Stimulated activated effector memory CD8-positive, alpha-beta T cell treated with anti-CD3 and anti-CD28 coated beads, Interleukin-12 subunit alpha, Interleukin-12 subunit beta, amount 100 ng/mL, for 72 hours (primary cell): ENCODE results near the gene DMAP1.

Source experiments
- ATAC-seq: fragments of 150-1000 bp; cut with Tn5 transposase; 2 replicates; pipeline ENCODE4 v1.10.0; 2021
- DNase-seq, 2 donors: peaks; one replicate each; pipeline ENCODE4 v3.0.0; 2021 to 2022; ENCODE audit warnings: low spot score in 2 of 2
- H3K27ac Mint-ChIP-seq: one replicate; pipeline ENCODE4 v1.8.0; 2022; ENCODE audit warnings: mild to moderate bottlenecking, mixed read lengths
- H3K36me3 Mint-ChIP-seq: one replicate; pipeline ENCODE4 v1.8.0; 2022; ENCODE audit warnings: mild to moderate bottlenecking, mixed read lengths
- H3K4me1 Mint-ChIP-seq: one replicate; pipeline ENCODE4 v1.8.0; 2022; ENCODE audit warnings: mixed read lengths
- H3K4me3 Mint-ChIP-seq: one replicate; pipeline ENCODE4 v1.8.0; 2022; ENCODE audit warnings: mild to moderate bottlenecking, mixed read lengths
- H3K9me3 Mint-ChIP-seq: one replicate; pipeline ENCODE4 v1.8.0; 2022; ENCODE audit warnings: mixed read lengths

The DMAP1 gene

GRCh38 chr1:44221769-44222168 is 8.5 kb downstream of the DMAP1 start:
- Mint-ChIP-seq H3K4me3 (no peak overlapping the region), H3K36me3 (peaks cover 34% of the 10 kb centered on the region), H3K4me1 (peaks cover 22% of the 10 kb centered on the region), H3K9me3 (no peaks in the 10 kb centered on the region), H3K27ac (peak overlapping the region; percentile 18)
- ATAC-seq (no peak), DNase-seq (no peak)

GRCh38 chr1:44222397-44223186 is 9.3 kb downstream of the DMAP1 start:
- DNase-seq: no peak
- H3K9me3 Mint-ChIP-seq: no peaks in the 10 kb centered on the region
- no peak overlapping the region for H3K4me3 Mint-ChIP-seq
- no peak for ATAC-seq
- H3K36me3 Mint-ChIP-seq: peaks cover 27% of the 10 kb centered on the region
- H3K4me1 Mint-ChIP-seq: peaks cover 16% of the 10 kb centered on the region
- H3K27ac Mint-ChIP-seq: peak overlapping the region; percentile 18

DNA sequence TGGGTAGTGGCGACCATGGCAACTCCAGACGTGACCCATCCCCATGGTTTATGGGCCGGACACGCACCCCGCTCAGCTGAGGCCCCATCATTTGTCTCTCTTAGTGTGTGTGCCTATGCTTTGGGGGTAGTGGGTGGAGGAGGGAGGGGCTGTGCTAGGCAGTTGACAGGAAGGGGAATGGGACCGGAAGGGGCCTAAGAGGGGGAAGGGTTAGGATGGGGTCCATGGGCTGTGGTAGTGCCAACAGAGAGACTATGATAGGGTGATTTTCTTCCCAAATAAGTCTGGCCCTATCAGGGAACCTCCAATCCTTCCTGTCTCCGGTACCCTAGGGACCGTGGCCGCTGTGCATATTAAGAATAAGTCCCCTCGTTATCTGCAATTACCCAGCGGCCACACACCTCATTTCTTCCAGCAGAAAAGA is 9.9 kb downstream of the DMAP1 start:
- H3K9me3 Mint-ChIP-seq: no peaks in the 10 kb centered on the region
- H3K36me3 Mint-ChIP-seq: peaks cover 22% of the 10 kb centered on the region
- H3K27ac Mint-ChIP-seq: peak overlapping the region; percentile 18
- DNase-seq: no peak
- ATAC-seq: no peak
- H3K4me3 Mint-ChIP-seq: no peak overlapping the region
- peaks cover 13% of the 10 kb centered on the region for H3K4me1 Mint-ChIP-seq

GRCh38 chr1:44225761-44226160 is 12.5 kb downstream of the DMAP1 start:
- no peak for ATAC-seq
- H3K27ac Mint-ChIP-seq: no peak overlapping the region
- H3K9me3 Mint-ChIP-seq: no peaks in the 10 kb centered on the region
- DNase-seq: no peak
- H3K36me3 Mint-ChIP-seq: peaks cover 4% of the 10 kb centered on the region
- no peak overlapping the region for H3K4me3 Mint-ChIP-seq
- peaks cover 8% of the 10 kb centered on the region for H3K4me1 Mint-ChIP-seq

GRCh38 chr1:44227211-44227610 is 13.9 kb downstream of the DMAP1 start:
- H3K27ac Mint-ChIP-seq: peak overlapping the region; percentile 6
- H3K9me3 Mint-ChIP-seq: no peaks in the 10 kb centered on the region
- ATAC-seq (no peak), DNase-seq (no peak)
- H3K36me3 Mint-ChIP-seq: no peaks in the 10 kb centered on the region
- H3K4me3 Mint-ChIP-seq: no peak overlapping the region
- peaks cover 8% of the 10 kb centered on the region for H3K4me1 Mint-ChIP-seq

DNA sequence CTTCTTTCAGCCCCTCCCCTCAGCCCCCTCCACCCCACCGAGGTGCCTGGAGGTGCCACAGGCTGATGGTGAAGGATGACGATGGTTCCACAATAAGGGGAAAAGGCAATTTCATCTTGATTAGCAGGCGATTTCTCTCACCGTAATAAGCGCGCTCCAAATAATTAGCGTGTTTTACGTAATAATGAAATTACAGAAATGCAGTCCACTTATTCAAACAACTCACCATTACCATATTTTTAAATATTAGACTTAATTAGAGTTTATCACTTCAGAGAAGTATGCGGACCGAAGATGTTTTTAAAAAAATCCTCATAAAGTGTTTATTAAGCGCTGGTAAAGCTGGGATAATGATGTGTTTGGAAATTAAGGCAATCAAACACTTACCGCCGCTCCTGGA is 14.9 kb downstream of the DMAP1 start:
- Mint-ChIP-seq H3K36me3 (no peaks in the 10 kb centered on the region), H3K4me3 (no peak overlapping the region), H3K9me3 (no peaks in the 10 kb centered on the region), H3K4me1 (peaks cover 8% of the 10 kb centered on the region), H3K27ac (no peak overlapping the region)
- ATAC-seq (no peak), DNase-seq (no peak)

DNA sequence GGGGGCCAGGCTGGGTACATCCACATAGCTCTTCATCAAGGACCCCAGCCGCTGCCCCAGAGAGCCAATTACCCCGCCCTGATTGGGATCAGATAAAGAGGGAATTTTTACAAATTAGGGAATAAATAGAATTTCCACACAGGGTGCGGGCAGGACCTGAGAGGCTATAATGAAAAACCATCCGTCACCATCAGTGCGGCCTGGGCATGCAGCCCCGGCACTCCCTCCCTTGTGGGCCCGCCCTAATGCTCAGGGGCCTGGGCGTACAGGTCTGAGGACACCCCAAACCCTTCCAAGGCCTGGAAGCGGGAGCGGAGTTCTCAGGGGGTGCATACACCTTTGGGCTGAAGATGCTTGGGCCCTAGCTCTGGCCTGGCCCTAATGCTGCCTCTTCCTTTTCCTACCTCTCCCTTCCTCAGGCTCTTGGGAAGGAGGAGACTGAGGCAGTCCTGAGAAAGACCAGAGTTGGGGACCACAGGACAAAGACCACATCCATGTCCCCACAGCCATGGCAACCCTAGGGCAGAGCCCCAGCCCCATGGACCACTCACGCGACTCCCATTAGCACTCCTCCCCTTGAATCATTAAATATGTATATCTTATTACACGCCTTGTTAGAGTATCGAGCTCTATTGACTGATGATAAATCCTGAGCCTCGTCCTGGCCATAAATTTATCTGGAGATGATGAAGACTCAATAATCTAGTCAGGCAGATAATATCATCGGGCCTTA is 16.3 kb downstream of the DMAP1 start:
- Mint-ChIP-seq H3K36me3 (no peaks in the 10 kb centered on the region), H3K9me3 (no peaks in the 10 kb centered on the region), H3K4me1 (no peaks in the 10 kb centered on the region), H3K27ac (no peak overlapping the region), H3K4me3 (no peak overlapping the region)
- no peak for DNase-seq
- ATAC-seq: no peak

DNA sequence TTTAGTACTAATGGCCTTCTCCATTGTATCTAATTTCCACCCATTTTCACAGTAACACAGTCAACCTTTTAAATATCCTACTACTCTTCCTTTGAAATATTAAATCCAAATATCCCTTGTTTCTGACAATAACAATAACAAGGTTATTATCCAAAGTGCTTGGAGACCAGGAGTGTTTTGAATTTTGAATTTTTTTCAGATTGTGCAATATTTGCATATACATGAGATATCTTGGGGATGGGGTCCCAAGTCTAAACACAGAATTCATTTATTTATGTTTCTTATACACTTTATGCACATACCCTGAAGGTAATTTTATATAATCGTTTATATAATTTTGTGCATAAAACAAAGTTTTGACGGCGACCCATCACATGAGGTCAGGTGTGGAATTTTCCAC is 17.5 kb downstream of the DMAP1 start:
- Mint-ChIP-seq H3K4me3 (no peak overlapping the region), H3K4me1 (no peaks in the 10 kb centered on the region)

GRCh38 chr1:44233593-44233992 is 20.3 kb downstream of the DMAP1 start:
- ATAC-seq (no peak), DNase-seq (no peak)
- Mint-ChIP-seq H3K9me3 (no peaks in the 10 kb centered on the region), H3K4me3 (no peak overlapping the region), H3K36me3 (no peaks in the 10 kb centered on the region), H3K4me1 (peaks cover 7% of the 10 kb centered on the region), H3K27ac (no peak overlapping the region)

More for the DNA sequence above, 17.5 kb downstream of the DMAP1 start:
- no peak for DNase-seq
- Mint-ChIP-seq H3K36me3 (no peaks in the 10 kb centered on the region), H3K9me3 (no peaks in the 10 kb centered on the region), H3K27ac (no peak overlapping the region)
- no peak for ATAC-seq

DNA sequence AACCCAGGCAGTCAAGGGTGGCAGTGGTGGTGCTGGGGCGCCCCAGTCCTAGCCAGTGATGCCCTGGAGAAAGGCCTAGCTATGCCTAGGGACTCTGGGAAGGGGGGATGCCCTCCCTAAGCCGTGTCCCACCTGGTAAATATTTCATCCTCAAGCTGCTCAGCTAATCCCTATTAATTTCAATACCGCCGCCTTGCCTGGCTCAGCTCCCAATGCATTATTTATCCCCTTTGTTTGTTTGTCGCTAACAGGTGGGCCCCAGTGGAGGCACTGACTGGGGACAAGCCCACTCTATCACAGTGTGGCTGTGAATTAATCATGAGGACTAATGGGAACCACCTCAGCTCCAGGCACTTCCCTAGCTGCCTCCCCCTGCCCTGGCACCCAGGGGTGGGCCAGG is 22.5 kb downstream of the DMAP1 start:
- DNase-seq: no peak
- no peaks in the 10 kb centered on the region for H3K36me3 Mint-ChIP-seq
- no peak for ATAC-seq
- H3K4me1 Mint-ChIP-seq: peaks cover 7% of the 10 kb centered on the region
- peak overlapping the region; percentile 43 for H3K27ac Mint-ChIP-seq
- no peak overlapping the region for H3K4me3 Mint-ChIP-seq
- H3K9me3 Mint-ChIP-seq: no peaks in the 10 kb centered on the region

DNA sequence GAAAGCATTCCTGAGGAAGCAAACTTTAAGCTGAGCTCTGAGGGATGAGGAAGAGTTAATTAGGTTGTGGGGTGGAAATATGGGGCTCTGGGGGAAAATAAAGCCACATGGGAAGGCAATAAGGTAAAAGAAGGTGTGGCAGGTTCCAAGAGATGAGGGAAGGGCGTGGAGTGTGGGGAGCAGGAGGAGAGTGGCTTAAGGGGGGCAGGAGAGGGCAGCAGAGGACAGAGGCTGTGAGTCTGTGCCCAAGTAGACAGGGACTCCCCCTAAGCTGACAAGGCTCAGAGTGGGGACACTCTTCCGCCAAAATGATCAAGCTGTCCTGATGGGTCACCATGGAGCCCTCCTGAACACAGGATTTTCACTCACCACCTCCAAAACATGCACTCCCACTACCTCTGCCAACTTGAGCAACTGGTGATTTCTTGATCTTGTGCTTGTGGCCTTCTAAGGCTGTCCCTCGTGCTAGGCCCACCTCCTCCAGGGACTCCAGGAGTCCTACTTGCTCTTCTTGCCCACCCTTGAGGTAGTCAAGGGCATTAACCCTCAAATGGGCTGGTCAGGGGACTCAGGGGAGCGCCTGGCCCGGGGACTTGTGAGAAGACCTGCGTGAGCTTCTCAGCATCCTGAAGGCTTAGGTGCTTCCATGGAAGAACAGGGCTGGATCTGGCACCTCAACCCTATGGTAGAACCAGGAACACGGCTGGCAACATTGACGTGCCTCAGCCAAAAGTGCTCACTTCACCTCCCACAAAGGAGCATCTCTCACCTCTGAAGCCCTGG is 23.4 kb downstream of the DMAP1 start:
- DNase-seq (no peak), ATAC-seq (no peak)
- Mint-ChIP-seq H3K36me3 (no peaks in the 10 kb centered on the region), H3K9me3 (no peaks in the 10 kb centered on the region), H3K4me1 (peaks cover 7% of the 10 kb centered on the region), H3K4me3 (no peak overlapping the region), H3K27ac (peak overlapping the region; percentile 30)

DNA sequence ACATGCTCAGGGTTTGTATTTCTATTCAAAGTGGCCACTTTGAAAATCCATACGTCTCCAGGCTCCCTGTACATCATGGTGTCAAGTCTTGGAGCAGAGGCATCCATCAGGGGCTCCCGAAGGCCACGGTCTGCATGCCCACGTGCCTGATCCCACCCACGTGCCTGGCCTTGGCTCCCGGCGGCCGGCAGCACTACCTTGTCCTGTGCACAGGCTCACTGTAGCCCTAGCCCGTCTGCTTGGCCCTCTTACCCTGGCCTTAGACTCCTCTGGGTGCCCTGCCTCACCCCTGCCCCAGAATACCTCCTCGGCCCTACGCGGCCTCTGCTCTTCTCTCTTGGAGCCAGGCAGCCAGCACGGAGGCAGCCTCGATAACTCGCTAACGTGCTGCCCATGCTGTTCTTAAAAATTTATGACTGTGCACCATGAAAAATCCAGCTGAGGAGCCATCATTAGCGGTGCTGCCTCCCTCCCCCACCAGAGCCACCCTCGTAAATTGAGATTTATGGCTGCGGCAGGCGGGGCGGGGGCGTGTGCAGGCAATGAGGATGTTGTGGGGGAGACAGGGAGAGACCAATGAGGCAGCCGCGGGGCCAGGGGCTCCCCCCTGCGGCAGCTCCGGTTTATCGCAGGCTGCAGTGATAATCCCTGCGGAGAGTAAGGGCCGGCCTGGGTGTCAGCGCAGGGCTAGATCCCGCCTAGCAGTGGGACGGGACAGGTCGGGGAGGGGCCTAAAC is 24.6 kb downstream of the DMAP1 start:
- peak; percentile 67 for ATAC-seq
- Mint-ChIP-seq H3K4me1 (peaks cover 7% of the 10 kb centered on the region), H3K27ac (no peak overlapping the region), H3K4me3 (no peak overlapping the region), H3K9me3 (no peaks in the 10 kb centered on the region), H3K36me3 (no peaks in the 10 kb centered on the region)
- DNase-seq: no peak

DNA sequence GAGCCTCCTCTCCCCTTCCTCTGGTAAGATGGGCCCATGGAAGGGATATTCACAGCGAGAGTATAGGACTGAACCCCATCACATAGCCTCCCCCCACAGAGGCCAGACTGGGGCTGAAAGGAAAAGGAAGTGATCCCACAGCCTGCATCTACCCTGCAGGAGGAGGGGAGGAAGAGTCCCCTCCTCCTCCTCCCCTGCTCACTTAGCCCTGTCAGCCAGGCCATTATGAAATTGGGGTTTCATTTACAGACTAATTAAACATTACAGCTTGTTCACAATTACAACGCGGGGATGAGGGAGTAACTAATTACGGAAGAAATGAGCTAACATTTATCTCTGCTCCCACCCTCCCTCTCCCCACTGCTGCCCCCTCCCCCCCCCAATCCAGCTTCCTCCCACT is 25.4 kb downstream of the DMAP1 start:
- peaks cover 7% of the 10 kb centered on the region for H3K4me1 Mint-ChIP-seq
- no peak for DNase-seq
- H3K4me3 Mint-ChIP-seq: no peak overlapping the region
- no peak overlapping the region for H3K27ac Mint-ChIP-seq
- no peak for ATAC-seq
- H3K9me3 Mint-ChIP-seq: no peaks in the 10 kb centered on the region
- H3K36me3 Mint-ChIP-seq: no peaks in the 10 kb centered on the region

DNA sequence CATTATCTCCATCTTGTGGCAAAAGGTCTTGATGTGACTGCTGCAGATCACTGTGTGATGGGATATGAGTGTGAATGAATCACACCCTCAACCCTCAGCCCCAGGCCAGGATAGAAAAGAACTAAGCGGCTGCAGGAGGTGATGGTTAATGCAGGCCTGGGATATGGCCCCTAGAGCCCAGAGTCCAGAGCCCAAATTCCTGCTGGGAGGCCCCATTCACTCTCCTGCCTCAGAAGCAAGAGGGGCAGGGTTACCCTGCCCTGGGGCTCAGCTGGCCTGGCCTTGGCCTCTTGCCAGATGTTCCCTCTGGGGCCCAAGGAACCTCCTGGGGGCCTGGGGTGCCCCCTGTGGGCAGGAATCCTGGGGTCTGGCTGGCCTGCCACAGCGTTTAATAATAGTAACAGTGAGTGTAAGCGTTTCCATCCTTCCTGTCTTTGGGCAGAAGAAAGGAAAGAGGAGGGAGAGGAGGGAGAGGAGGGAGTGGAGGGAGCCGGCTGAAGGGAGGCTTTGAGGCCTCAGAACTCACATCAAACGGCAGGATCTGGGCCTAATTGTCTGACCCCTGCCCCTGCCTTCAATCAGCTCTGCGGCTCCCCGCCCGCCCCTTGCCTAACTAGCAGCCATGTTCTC is 26.2 kb downstream of the DMAP1 start:
- H3K36me3 Mint-ChIP-seq: no peaks in the 10 kb centered on the region
- no peak overlapping the region for H3K4me3 Mint-ChIP-seq
- DNase-seq (no peak), ATAC-seq (no peak)
- peaks cover 7% of the 10 kb centered on the region for H3K4me1 Mint-ChIP-seq
- H3K9me3 Mint-ChIP-seq: no peaks in the 10 kb centered on the region
- H3K27ac Mint-ChIP-seq: peak overlapping the region; percentile 60
